ENCODE data around the gene SMARCC1.
A peak's percentile ranks its signal among the peaks of the same experiment; 100 is the strongest.
"Not testable (repeated sequence)": the region's sequence is repeated elsewhere in the genome, so short reads cannot be mapped to it uniquely, and the experiment has no call there.

SMARCC1 gene

DNA sequence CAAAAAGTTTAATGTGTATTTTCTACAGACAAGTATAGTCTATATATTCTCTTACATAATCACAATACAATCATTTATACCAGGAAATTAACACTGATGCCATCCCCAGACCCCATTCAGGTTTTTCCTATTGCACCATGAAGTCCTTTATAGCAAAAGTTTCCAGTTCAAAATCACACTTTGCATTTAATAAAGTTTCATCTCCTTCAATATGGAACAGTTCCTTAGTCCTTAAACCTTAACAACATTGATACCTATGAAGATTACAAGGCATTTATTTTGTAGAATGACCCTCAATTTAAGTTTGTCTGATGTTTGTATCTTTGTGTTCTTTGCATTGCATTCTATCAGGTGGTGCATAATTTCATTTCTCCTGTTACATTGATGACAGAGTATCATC is 2.0 kb upstream of the SMARCC1 start:
- ATAC-seq (no peak), DNase-seq (no peak)
- Mint-ChIP-seq H3K4me3 (no peak overlapping the region), H3K27me3 (no peaks in the 10 kb centered on the region), H3K36me3 (ENCODE audit: low read depth) (peaks cover 14% of the 10 kb centered on the region), H3K4me1 (peaks cover 32% of the 10 kb centered on the region), H3K9me3 (no peaks in the 10 kb centered on the region), H3K27ac (no peak overlapping the region)

GRCh38 chr3:47782446-47783308 is 984 bp upstream of the SMARCC1 start:
- peak overlapping the region; percentile 92 for H3K4me3 Mint-ChIP-seq
- H3K27ac Mint-ChIP-seq, result peak overlapping the region; percentile 95
- H3K4me1 Mint-ChIP-seq, result peaks cover 33% of the 10 kb centered on the region
- no peaks in the 10 kb centered on the region for H3K9me3 Mint-ChIP-seq
- ATAC-seq, result no peak
- no peaks in the 10 kb centered on the region for H3K27me3 Mint-ChIP-seq
- no peak for DNase-seq
- peaks cover 14% of the 10 kb centered on the region for H3K36me3 Mint-ChIP-seq (ENCODE audit: low read depth)

- Mint-ChIP-seq H3K4me3 (peak overlapping the region; percentile 92), H3K4me1 (peaks cover 36% of the 10 kb centered on the region), H3K36me3 (ENCODE audit: low read depth) (peaks cover 16% of the 10 kb centered on the region), H3K27me3 (no peaks in the 10 kb centered on the region), H3K9me3 (no peaks in the 10 kb centered on the region), H3K27ac (peak overlapping the region; percentile 96)
- ATAC-seq, result peak; percentile 23
- peak; percentile 74 for DNase-seq
These were observed 680 bp downstream of the SMARCC1 start for GRCh38 chr3:47780741-47781684.

DNA sequence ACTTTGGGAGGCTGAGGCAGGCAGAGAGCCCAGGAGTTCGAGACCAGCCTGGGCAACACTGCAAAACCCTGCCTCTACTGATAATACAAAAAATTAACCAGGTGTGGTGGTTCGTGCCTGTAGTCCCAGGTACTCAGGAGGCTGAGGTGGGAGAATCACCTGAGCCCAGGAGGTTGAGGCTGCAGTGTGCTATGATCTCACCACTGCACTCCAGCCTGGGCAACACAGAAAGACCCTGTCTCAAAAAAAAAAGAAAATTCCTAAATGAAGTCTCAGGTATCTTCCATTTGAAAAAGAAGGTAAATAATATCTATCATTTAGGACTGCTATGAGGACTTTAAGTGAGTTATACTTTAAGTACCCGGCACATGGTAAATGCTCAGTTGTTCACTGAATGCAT is 2.9 kb downstream of the SMARCC1 start:
- ATAC-seq, result no peak
- no peak for DNase-seq
- Mint-ChIP-seq H3K4me1 (peaks cover 42% of the 10 kb centered on the region), H3K9me3 (no peaks in the 10 kb centered on the region), H3K4me3 (no peak overlapping the region), H3K27me3 (no peaks in the 10 kb centered on the region), H3K27ac (no peak overlapping the region), H3K36me3 (ENCODE audit: low read depth) (peaks cover 16% of the 10 kb centered on the region)

DNA sequence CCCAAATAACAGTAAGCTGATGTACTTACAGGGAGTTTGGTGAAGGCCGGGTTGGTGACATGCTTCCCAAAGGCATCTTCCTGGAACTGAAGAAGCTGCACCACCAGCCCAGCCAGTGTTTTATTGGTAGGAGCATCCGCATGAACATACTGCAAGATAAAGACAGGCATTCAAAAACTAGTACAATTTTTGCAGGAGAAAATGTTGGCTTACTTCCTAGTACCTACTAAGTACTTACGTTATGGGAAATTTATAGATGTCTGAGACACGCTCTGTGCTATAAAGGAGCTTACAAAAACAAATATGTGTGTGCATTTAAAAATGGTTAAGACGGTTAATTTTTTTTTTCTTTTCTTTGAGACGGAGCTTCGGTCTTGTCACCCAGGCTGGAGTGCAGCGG is 8.9 kb downstream of the SMARCC1 start:
- no peak for DNase-seq
- no peaks in the 10 kb centered on the region for H3K27me3 Mint-ChIP-seq
- H3K9me3 Mint-ChIP-seq, result no peaks in the 10 kb centered on the region
- ATAC-seq, result no peak
- H3K27ac Mint-ChIP-seq, result no peak overlapping the region
- peaks cover 12% of the 10 kb centered on the region for H3K4me1 Mint-ChIP-seq
- peaks cover 21% of the 10 kb centered on the region for H3K36me3 Mint-ChIP-seq (ENCODE audit: low read depth)
- H3K4me3 Mint-ChIP-seq, result no peak overlapping the region

DNA sequence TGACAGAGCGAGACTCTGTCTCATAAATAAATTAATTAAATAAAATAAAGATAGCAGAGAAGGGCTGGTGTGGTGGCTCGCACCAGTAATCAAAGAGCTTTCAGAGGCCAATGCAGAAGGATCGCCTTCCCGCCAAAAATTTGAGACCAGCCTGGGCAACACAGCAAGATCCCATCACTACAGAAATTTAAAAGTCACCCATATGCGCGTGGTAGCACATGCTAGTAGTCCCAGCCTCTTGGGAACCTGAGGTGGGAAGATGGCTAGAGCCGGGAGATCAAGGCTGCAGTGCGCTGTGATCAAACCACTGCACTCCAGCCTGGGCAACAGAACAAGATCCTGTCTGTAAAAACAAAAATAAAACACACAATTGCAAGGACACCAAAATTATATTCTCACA is 9.6 kb downstream of the SMARCC1 start:
- Mint-ChIP-seq H3K9me3 (no peaks in the 10 kb centered on the region), H3K4me1 (peaks cover 12% of the 10 kb centered on the region), H3K4me3 (no peak overlapping the region), H3K27ac (no peak overlapping the region), H3K27me3 (no peaks in the 10 kb centered on the region), H3K36me3 (ENCODE audit: low read depth) (peaks cover 21% of the 10 kb centered on the region)
- DNase-seq, result no peak
- no peak for ATAC-seq

- Mint-ChIP-seq H3K27me3 (no peaks in the 10 kb centered on the region), H3K36me3 (ENCODE audit: low read depth) (peaks cover 18% of the 10 kb centered on the region), H3K4me1 (peaks cover 3% of the 10 kb centered on the region), H3K4me3 (no peak overlapping the region), H3K9me3 (no peaks in the 10 kb centered on the region), H3K27ac (no peak overlapping the region)
- no peak for DNase-seq
- no peak for ATAC-seq
These were observed 15.5 kb downstream of the SMARCC1 start for GRCh38 chr3:47766186-47766585.

GRCh38 chr3:47762233-47762632 is 19.5 kb downstream of the SMARCC1 start:
- Mint-ChIP-seq H3K9me3 (no peaks in the 10 kb centered on the region), H3K36me3 (ENCODE audit: low read depth) (peaks cover 13% of the 10 kb centered on the region), H3K4me3 (no peak overlapping the region)

DNA sequence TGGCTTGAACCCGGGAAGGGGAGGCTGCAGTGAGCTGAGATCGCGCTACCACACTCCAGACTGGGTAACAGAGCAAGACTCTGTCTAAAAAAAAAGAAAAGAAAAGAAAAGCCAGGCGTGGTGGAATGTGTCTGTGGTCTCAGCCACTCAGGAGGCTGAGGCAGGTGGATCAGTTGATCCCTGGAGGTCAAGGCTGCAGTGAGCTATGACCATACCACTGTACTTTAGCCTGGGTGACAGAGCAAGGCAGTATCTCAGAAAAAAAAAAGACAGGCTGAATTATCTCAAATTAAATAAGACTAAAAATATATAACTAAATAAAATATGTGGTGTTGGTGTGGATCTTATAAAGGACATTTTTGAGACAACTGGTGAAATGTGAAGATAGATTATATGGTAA is 20.6 kb downstream of the SMARCC1 start:
- no peak for DNase-seq
- Mint-ChIP-seq H3K27ac (no peak overlapping the region), H3K9me3 (no peaks in the 10 kb centered on the region), H3K36me3 (ENCODE audit: low read depth) (peaks cover 20% of the 10 kb centered on the region), H3K4me3 (no peak overlapping the region), H3K27me3 (no peaks in the 10 kb centered on the region), H3K4me1 (peaks cover 2% of the 10 kb centered on the region)
- ATAC-seq, result no peak

More at GRCh38 chr3:47762233-47762632, 19.5 kb downstream of the SMARCC1 start:
- no peaks in the 10 kb centered on the region for H3K27me3 Mint-ChIP-seq
- ATAC-seq (no peak), DNase-seq (no peak)
- H3K27ac Mint-ChIP-seq, result no peak overlapping the region
- H3K4me1 Mint-ChIP-seq, result peaks cover 2% of the 10 kb centered on the region

DNA sequence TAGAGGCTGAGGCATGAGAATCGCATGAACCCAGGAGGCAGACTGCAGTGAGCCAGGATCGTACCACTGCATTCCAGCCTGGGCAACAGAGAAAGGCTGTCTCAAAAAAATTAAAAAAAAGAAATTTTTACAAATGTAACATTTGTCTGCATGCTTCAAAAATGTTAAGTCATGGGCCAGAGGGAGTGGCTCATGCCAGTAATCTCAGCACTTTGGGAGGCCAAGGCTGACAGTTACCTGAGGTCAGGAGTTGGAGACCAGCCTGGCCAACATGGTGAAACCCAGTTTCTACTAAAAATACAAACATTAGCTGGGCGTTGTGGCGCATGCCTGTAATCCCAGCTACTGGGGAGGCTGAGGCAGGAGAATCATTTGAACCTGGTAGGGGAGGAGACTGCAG is 21.5 kb downstream of the SMARCC1 start:
- peaks cover 16% of the 10 kb centered on the region for H3K36me3 Mint-ChIP-seq (ENCODE audit: low read depth)
- H3K27me3 Mint-ChIP-seq, H3K27ac Mint-ChIP-seq, DNase-seq, H3K4me3 Mint-ChIP-seq, ATAC-seq, H3K4me1 Mint-ChIP-seq, H3K9me3 Mint-ChIP-seq: not testable (repeated sequence)

DNA sequence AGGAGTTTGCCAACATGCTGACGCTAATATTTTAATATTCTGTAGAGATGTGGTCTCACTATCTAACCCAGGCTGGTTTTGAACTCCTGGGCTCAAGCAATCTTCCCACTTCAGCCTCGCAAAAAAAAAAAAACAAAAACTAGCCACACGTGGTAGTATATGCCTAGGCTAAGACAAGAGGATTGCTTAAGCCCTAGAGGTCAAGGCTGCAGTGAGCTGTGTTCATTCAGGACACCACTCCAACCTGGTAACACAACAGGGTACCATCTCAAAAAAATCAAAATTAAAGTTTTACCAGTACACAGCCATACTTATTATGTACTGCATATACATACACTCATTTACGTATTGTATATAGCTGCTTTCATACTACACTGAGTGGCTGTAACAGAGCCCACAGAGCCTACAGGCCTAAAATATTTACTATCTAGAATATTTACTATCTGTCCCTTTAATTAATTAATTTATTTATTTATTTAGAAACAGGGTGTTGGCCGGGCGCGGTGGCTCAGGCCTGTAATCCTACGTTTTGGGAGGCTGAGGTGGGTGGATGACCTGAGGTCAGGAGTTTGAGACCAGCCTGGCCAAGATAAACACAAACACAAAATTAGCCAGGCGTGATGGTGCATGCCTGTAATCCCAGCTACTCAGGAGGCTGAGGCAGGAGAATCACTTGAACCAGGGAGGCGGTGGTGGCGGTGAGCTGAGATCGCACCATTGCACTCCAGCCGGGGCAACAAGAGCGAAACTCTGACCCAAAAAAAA is 23.2 kb downstream of the SMARCC1 start:
- Mint-ChIP-seq H3K27me3 (no peaks in the 10 kb centered on the region), H3K27ac (no peak overlapping the region), H3K4me3 (no peak overlapping the region), H3K9me3 (no peaks in the 10 kb centered on the region), H3K4me1 (peaks cover 2% of the 10 kb centered on the region), H3K36me3 (ENCODE audit: low read depth) (peaks cover 12% of the 10 kb centered on the region)
- ATAC-seq (no peak), DNase-seq (no peak)

DNA sequence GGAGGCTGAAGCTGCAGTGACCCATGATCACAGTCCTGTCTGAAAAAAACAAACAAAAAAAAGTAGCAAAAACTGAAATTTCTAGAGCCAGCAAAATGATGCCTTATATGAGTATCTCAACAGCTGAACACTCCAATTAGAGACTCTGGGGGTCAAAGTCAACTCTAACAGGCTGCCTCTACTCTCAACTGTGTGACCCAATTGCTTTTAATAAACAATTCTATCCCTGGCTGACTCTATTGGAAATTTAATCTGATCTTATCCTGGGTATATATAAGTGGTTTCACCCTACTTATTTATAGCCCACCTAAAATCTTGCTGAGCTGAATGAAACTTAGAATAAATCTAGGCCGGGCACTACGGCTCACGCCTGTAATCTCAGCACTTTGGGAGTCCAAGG is 29.0 kb downstream of the SMARCC1 start:
- H3K36me3 Mint-ChIP-seq (ENCODE audit: low read depth), result peaks cover 22% of the 10 kb centered on the region
- ATAC-seq (no peak), DNase-seq (no peak)
- H3K4me1 Mint-ChIP-seq, result peaks cover 1% of the 10 kb centered on the region
- no peak overlapping the region for H3K4me3 Mint-ChIP-seq
- H3K27me3 Mint-ChIP-seq, result no peaks in the 10 kb centered on the region
- H3K27ac Mint-ChIP-seq, result no peak overlapping the region
- H3K9me3 Mint-ChIP-seq, result no peaks in the 10 kb centered on the region

GRCh38 chr3:47750811-47751354 is 30.8 kb downstream of the SMARCC1 start:
- not testable (repeated sequence) for H3K27ac Mint-ChIP-seq, H3K4me1 Mint-ChIP-seq, DNase-seq, H3K27me3 Mint-ChIP-seq, H3K4me3 Mint-ChIP-seq, H3K9me3 Mint-ChIP-seq, ATAC-seq
- peaks cover 15% of the 10 kb centered on the region for H3K36me3 Mint-ChIP-seq (ENCODE audit: low read depth)

DNA sequence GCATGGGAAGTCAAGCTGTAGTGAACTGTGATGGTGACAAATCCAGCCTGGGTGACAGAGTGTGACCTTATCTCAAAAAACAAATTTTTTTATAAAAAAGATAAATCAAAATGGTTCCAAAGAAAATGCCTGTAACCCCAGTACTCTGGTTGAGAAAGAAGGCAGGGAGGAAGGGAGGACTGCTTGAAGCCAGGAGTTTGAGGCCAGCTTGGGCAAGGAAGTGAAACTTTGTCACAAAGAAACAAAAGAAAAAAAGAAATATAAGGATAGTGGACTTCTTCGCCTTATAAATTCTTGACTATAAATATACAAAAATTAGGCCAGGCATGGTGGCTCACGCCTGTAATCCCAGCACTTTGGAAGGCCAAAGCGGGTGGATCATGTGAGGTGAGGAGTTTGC is 34.1 kb downstream of the SMARCC1 start:
- DNase-seq (no peak), ATAC-seq (no peak)
- Mint-ChIP-seq H3K36me3 (ENCODE audit: low read depth) (peaks cover 28% of the 10 kb centered on the region), H3K4me3 (no peak overlapping the region), H3K27ac (no peak overlapping the region), H3K9me3 (no peaks in the 10 kb centered on the region), H3K4me1 (peaks cover 1% of the 10 kb centered on the region), H3K27me3 (no peaks in the 10 kb centered on the region)

Data from activated naive CD8-positive, alpha-beta T cell treated with anti-CD3 and anti-CD28 coated beads, Interleukin-2, amount 50 U/mL, for 24 hours (primary cell).